SK-N-SH (cell line): Measurements from ENCODE around the gene CHD2. TPM values are rescaled to one million over a fixed set of nuclear protein-coding genes. Genes with fewer than 3 reads are reported as not detected.
A peak's percentile ranks its signal among the peaks of the same experiment; 100 is the strongest.
"Not testable (repeated sequence)": the region's sequence is repeated elsewhere in the genome, so short reads cannot be mapped to it uniquely, and the experiment has no call there.

Experiments used
- CTCF ChIA-PET: fragments of 300-600, 350-600 bp; formaldehyde crosslinking; extraction: SDS; loops from one replicate; lab custom pipeline; 2021; lab: Yijun Ruan, JAX
- POLR2A ChIA-PET: fragments of 350-600 bp; sonication (Branson Sonifier 250); formaldehyde crosslinking; extraction: SDS; loops from one replicate; lab custom pipeline; 2020; ENCODE audit warnings: antibody characterized with exemption, inconsistent platforms; lab: Yijun Ruan, JAX
- DNase-seq: peaks from one replicate; pipeline ENCODE4 v3.0.0; 2012
- H2AFZ ChIP-seq: fragments of 200-600 bp; sonication (generic); 2 replicates; pipeline ENCODE4 v1.8.1; 2016; ENCODE audit warnings: antibody characterized with exemption, mild to moderate bottlenecking, low read depth
- H3F3A ChIP-seq: fragments of 200-600 bp; sonication (generic); replicated peaks from 2 replicates; pipeline ENCODE3; 2016; ENCODE audit warnings: antibody characterized with exemption, mild to moderate bottlenecking; ENCODE audit not compliant: insufficient read depth
- H3K27ac ChIP-seq, 2 experiments: fragments of 200-500 bp in 1 of 2; fragments of 200-600 bp in 1 of 2; sonication (Bioruptor generic) in 1 of 2; sonication (generic), shearing (Covaris generic) in 1 of 2; 2 replicates each; pipeline versions ENCODE4 v1.5.1 to v1.6.1; 2014 to 2016; ENCODE audit warnings: low read depth in 2 of 2, inconsistent platforms in 1 of 2, low read length in 1 of 2, mild to moderate bottlenecking in 1 of 2, mixed read lengths in 1 of 2
- H3K27me3 ChIP-seq: fragments of 200-600 bp; sonication (generic), shearing (Covaris generic); 2 replicates; pipeline ENCODE4 v1.6.1; 2016; ENCODE audit warnings: mixed run types; ENCODE audit not compliant: insufficient read depth
- H3K36me3 ChIP-seq, 2 experiments: fragments of 200-500 bp in 1 of 2; fragments of 200-600 bp in 1 of 2; sonication (Bioruptor generic) in 1 of 2; sonication (generic) in 1 of 2; replicated peaks in 1 of 2; 2 replicates each; pipeline versions ENCODE3 to v1.5.1; 2014 to 2016; ENCODE audit warnings: low read length in 1 of 2, mild to moderate bottlenecking in 1 of 2; ENCODE audit not compliant: insufficient read depth in 2 of 2, control insufficient read depth in 1 of 2
- H3K4me1 ChIP-seq, 2 experiments: fragments of 200-500 bp in 1 of 2; fragments of 200-600 bp in 1 of 2; sonication (Bioruptor generic) in 1 of 2; sonication (generic), shearing (Covaris generic) in 1 of 2; 2 replicates each; pipeline versions ENCODE4 v1.5.1 to v1.6.1; 2014 to 2016; ENCODE audit warnings: low read depth in 1 of 2, low read length in 1 of 2, mixed run types in 1 of 2; ENCODE audit not compliant: insufficient read depth in 2 of 2, control insufficient read depth in 1 of 2
- H3K4me2 ChIP-seq: fragments of 200-600 bp; sonication (generic), shearing (Covaris generic); 2 replicates; pipeline ENCODE4 v1.6.1; 2017; ENCODE audit warnings: mixed run types
- H3K4me3 ChIP-seq, 2 experiments: fragments of 200-500 bp in 1 of 2; fragments of 200-600 bp in 1 of 2; sonication (Bioruptor generic) in 1 of 2; sonication (generic), shearing (Covaris generic) in 1 of 2; 2 replicates each; pipeline versions ENCODE4 v1.5.1 to v1.8.1; 2014 to 2016; ENCODE audit warnings: low read depth in 2 of 2, inconsistent platforms in 1 of 2, low read length in 1 of 2, mild to moderate bottlenecking in 1 of 2, mixed read lengths in 1 of 2, moderate library complexity in 1 of 2
- H3K79me2 ChIP-seq: fragments of 200-600 bp; sonication (generic); 2 replicates; pipeline ENCODE4 v1.8.1; 2017; ENCODE audit warnings: mild to moderate bottlenecking; ENCODE audit not compliant: insufficient read depth
- H3K9ac ChIP-seq: fragments of 200-600 bp; sonication (generic); 2 replicates; pipeline ENCODE4 v1.6.1; 2017; ENCODE audit warnings: mixed run types
- H3K9me2 ChIP-seq: fragments of 200-600 bp; sonication (generic); 2 replicates; pipeline ENCODE4 v1.6.1; 2017; ENCODE audit warnings: mixed run types
- H3K9me3 ChIP-seq: fragments of 200-600 bp; sonication (generic); 2 replicates; pipeline ENCODE4 v1.6.1; 2017; ENCODE audit warnings: mixed run types, mild to moderate bottlenecking, moderate library complexity
- H4K20me1 ChIP-seq: fragments of 200-600 bp; sonication (generic); 2 replicates; pipeline ENCODE4 v1.6.1; 2017; ENCODE audit warnings: mild to moderate bottlenecking, mixed run types; ENCODE audit not compliant: insufficient read depth
- ELF1 ChIP-seq: IDR thresholded peaks from 2 replicates; pipeline ENCODE4 v1.4.0; 2012
- EZH2phosphoT487 ChIP-seq: fragments of 200-600 bp; sonication (generic); IDR thresholded peaks from 2 replicates; pipeline ENCODE4 v1.6.1; 2017; ENCODE audit warnings: low read depth, mixed run types, mild to moderate bottlenecking, antibody characterized with exemption, moderate library complexity, borderline replicate concordance
- FOSL2 ChIP-seq: IDR thresholded peaks from 2 replicates; pipeline ENCODE4 v1.4.0; 2012; ENCODE audit warnings: low read depth, mild to moderate bottlenecking, moderate library complexity, borderline replicate concordance
- FOXJ3 ChIP-seq: sonication (generic); formaldehyde crosslinking; IDR thresholded peaks from 2 replicates; pipeline ENCODE4 v1.5.1; 2020; ENCODE audit warnings: mild to moderate bottlenecking, missing genetic modification reagents
- NFIC ChIP-seq: IDR thresholded peaks from 2 replicates; pipeline ENCODE4 v1.4.0; 2012; ENCODE audit warnings: borderline replicate concordance
- TEAD4 ChIP-seq: IDR thresholded peaks from 2 replicates; pipeline ENCODE4 v1.4.0; 2012; ENCODE audit warnings: mild to moderate bottlenecking, borderline replicate concordance; ENCODE audit not compliant: insufficient read depth
- WGBS: methylation state at CpG from one replicate; pipeline ENCODE4 v1.1.6; 2017; ENCODE audit warnings: low lambda C conversion rate; 5-methylcytosine and 5-hydroxymethylcytosine counted together
- polyA plus RNA-seq, 3 experiments: library from polyadenylated mRNA; depleted of rRNA; stranded (reverse); fragments of >200 nt; gene quantifications; 2 replicates each; pipeline ENCODE4 v1.2.3, GENCODE V29; 2012
- TF ChIP-seq, protein P1 (sequence below): IDR thresholded peaks from 2 replicates; pipeline ENCODE4 v1.4.0; 2012; ENCODE audit warnings: low read depth

Gene CHD2
- polyA plus RNA-seq, 1 of the 3 experiments (the other 2 are of a cell fraction) = 25.3 TPM

DNA sequence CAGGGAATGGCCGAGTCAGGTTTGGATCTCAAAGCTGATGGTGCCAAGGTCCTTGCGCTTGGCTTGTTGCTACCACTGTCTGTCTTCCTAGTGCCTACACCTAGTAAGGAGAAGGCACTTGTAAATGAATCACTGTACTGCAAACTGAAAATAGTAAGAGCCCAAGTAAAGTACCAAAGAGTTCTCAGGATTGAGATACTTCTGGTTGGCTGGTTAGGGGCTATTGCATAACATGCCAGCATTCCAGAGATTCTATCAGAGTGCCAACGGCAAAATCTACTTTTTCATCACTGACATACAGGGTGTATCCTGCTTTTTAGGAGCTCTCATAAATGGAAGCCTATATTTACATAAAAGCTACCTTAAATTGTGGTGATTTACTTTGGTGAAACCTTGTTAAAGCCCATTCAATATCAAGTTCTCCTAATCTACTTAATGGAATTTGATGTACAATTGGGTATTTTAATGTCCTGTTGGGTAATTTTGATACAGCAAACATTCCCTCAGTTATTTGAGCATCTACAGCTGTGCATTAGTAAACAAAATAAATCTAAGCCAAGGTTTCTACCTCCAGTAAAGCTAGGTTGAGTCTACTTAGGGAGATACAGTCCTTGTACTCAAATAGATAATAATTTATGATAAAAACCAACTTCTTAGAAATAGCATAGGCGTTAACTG is 30.7 kb upstream of the CHD2 start:
- H2AFZ ChIP-seq = peak overlapping the region; percentile 19; the same call in 1 of the 2 replicates
- DNase-seq = no peak
- no peaks in the 10 kb centered on the region for H4K20me1 ChIP-seq
- no peaks in the 10 kb centered on the region for H3K36me3 ChIP-seq
- H3K4me3 ChIP-seq = no peak overlapping the region
- no peak overlapping the region for H3K9ac ChIP-seq
- no peaks in the 10 kb centered on the region for H3K27me3 ChIP-seq
- TF ChIP-seq EZH2phosphoT487 (no peak), FOSL2 (peak; percentile 22; the same call in 1 of the 2 replicates), ELF1 (no peak), TEAD4 (peak; percentile 14; the same call in 1 of the 2 replicates), FOXJ3 (CRISPR knock-in tag) (no peak)
- TF ChIP-seq, protein P1, sequence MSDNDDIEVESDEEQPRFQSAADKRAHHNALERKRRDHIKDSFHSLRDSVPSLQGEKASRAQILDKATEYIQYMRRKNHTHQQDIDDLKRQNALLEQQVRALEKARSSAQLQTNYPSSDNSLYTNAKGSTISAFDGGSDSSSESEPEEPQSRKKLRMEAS = no peak
- no peak overlapping the region for H3K4me2 ChIP-seq
- peak overlapping the region in 1 of 2 experiments; percentile 17; a peak in 1 of 4 replicates for H3K27ac ChIP-seq
- H3K79me2 ChIP-seq = no peaks in the 10 kb centered on the region
- peaks cover 7% of the 10 kb centered on the region in 2 experiments; a peak in 1 of 4 replicates for H3K4me1 ChIP-seq
- 64% methylated on average over 4 of the region's 4 CpGs for WGBS
- CTCF ChIA-PET = interaction anchor here (0.7 to 1.5 kb wide), 5 partner anchors 9 to 48 kb away, joined by 3 to 4 read pairs (median 3); partner anchors contain the start of gene CHD2
- H3F3A ChIP-seq = no peaks in the 10 kb centered on the region
- H3K9me2 ChIP-seq = no peaks in the 10 kb centered on the region
- POLR2A ChIA-PET = interaction anchor here (0.6 to 1.0 kb wide), 3 partner anchors 13 to 37 kb away, joined by 3 read pairs; partner anchors contain the start of gene CHD2
- no peaks in the 10 kb centered on the region for H3K9me3 ChIP-seq

DNA sequence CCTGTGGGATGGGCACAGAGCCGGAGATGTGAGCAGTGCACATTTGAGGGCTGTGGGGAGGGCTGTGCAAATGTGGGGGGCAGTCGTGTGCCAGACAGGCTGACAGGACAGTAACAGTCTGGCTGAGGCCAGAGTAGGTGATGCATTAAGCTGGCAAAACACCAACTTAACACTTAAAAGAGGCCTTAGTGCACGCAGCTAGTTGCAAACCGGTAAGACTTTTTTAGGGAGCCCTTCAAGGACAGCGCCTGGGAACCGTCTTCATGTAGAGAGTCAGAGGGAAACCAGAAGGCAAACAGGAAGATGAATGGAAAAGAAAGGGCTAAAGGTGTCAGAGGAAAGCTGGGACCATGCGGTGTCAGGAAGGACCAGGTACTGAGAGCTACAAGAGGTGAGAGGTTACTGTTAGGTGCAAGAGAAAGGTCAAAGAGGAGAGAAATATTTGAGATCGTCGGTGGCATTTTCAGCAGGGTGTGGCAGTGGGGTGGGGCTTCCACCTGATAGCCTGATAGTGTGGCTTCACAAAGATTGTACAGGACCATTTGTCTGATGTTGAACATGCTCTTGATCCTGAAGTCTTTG is 30.0 kb upstream of the CHD2 start:
- ChIA-PET POLR2A (interaction anchor here (0.6 to 1.1 kb wide), 3 partner anchors 12 to 38 kb away, joined by 3 read pairs; partner anchors contain the start of gene CHD2), CTCF (interaction anchor here (0.7 to 1.5 kb wide), 5 partner anchors 8 to 48 kb away, joined by 3 to 4 read pairs (median 3); partner anchors contain the start of gene CHD2)
- Histone ChIP-seq H3F3A (no peaks in the 10 kb centered on the region), H3K27ac (peak overlapping the region in 1 of 2 experiments; percentile 17; a peak in 2 of 4 replicates), H3K79me2 (no peaks in the 10 kb centered on the region), H3K36me3 (no peaks in the 10 kb centered on the region), H4K20me1 (no peaks in the 10 kb centered on the region), H3K9me3 (no peaks in the 10 kb centered on the region), H3K9ac (no peak overlapping the region), H3K4me3 (no peak overlapping the region), H3K4me2 (no peak overlapping the region), H3K27me3 (no peaks in the 10 kb centered on the region), H2AFZ (peak overlapping the region; percentile 27; the same call in 1 of the 2 replicates), H3K9me2 (no peaks in the 10 kb centered on the region), H3K4me1 (peaks cover 7% of the 10 kb centered on the region in 2 experiments; a peak in 1 of 4 replicates)
- 53% methylated on average over 9 of the region's 9 CpGs for WGBS
- peak; percentile 27; the same call in 1 of the 2 replicates for TF ChIP-seq NFIC
- no peak for TF ChIP-seq EZH2phosphoT487
- DNase-seq = peak; percentile 28

DNA sequence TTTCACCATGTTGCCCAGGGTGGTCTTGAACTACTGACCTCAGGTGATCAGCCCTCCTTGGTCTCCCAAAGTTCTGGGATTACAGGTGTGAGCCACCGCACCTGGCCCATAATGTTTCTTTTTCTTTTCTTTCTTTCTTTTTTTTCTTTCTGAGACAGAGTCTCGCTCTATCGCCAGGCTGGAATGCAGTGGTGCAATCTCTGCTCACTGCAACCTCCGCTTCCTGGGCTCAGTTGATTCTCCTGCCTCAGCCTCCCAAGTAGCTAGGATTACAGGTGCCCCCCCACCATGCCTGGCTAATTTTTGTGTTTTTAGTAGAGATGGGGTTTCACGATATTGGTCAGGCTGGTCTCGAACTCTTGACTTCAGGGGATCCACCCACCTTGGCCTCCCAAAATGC is 27.2 kb upstream of the CHD2 start:
- H3K36me3 ChIP-seq, CTCF ChIA-PET, H3K79me2 ChIP-seq, H2AFZ ChIP-seq, H3K27ac ChIP-seq, H3K4me2 ChIP-seq, H3K4me3 ChIP-seq, H3K9ac ChIP-seq, POLR2A ChIA-PET, H3K9me2 ChIP-seq, H3K27me3 ChIP-seq, H3K9me3 ChIP-seq, H3F3A ChIP-seq, H4K20me1 ChIP-seq, H3K4me1 ChIP-seq, DNase-seq: not testable (repeated sequence)
- 94% methylated on average over 6 of the region's 6 CpGs for WGBS
